SH-SY5Y (cell line): ENCODE results near the gene TCF25.

ENCODE experiments used
- GATA2 ChIP-seq: IDR thresholded peaks from 2 replicates; pipeline ENCODE4 v1.6.1; 2011; ENCODE audit warnings: mild to moderate bottlenecking, low read depth, low read length
- GATA3 ChIP-seq: IDR thresholded peaks from 2 replicates; pipeline ENCODE4 v1.6.1; 2011; ENCODE audit warnings: low read depth, mild to moderate bottlenecking, low read length, moderate library complexity

GRCh38 chr16:89931305-89931896 lies 58.0 kb downstream of the TCF25 start:
- TF ChIP-seq GATA2 (no peak), GATA3 (no peak)
